HEK293T (cell line): ENCODE data around the gene TMEM132D.

Experiments
- CTCF ChIA-PET: fragments of 350-600 bp; formaldehyde crosslinking; extraction: SDS; loops from one replicate; lab custom pipeline; 2021; ENCODE audit warnings: antibody characterized with exemption, inconsistent platforms; lab: Yijun Ruan, JAX
- POLR2A ChIA-PET: fragments of 350-600 bp; formaldehyde crosslinking; extraction: SDS; loops from one replicate; lab custom pipeline; 2020; ENCODE audit warnings: antibody characterized with exemption, inconsistent platforms; lab: Yijun Ruan, JAX
- DNase-seq: peaks from one replicate; pipeline ENCODE4 v3.0.0; 2012; ENCODE audit warnings: mixed read lengths; ENCODE audit errors: extremely low spot score
- ARNT ChIP-seq: fragments of 450-650 bp; IDR thresholded peaks from 2 replicates; pipeline ENCODE4 v1.6.1; 2017; ENCODE audit warnings: mild to moderate bottlenecking
- BHLHE40 ChIP-seq: fragments of 450-650 bp; IDR thresholded peaks from 2 replicates; pipeline ENCODE4 v1.6.1; 2016; ENCODE audit warnings: mild to moderate bottlenecking, moderate library complexity, borderline replicate concordance
- CTBP1 ChIP-seq: fragments of 450-650 bp; IDR thresholded peaks from 2 replicates; pipeline ENCODE4 v1.6.1; 2016; ENCODE audit warnings: borderline replicate concordance
- ELF4 ChIP-seq: fragments of 450-650 bp; IDR thresholded peaks from 2 replicates; pipeline ENCODE4 v1.6.1; 2017; ENCODE audit warnings: antibody characterized with exemption
- FOXA1 ChIP-seq: fragments of 450-650 bp; IDR thresholded peaks from 2 replicates; pipeline ENCODE4 v1.6.1; 2016; ENCODE audit warnings: mild to moderate bottlenecking
- FOXK2 ChIP-seq: fragments of 450-650 bp; IDR thresholded peaks from 2 replicates; pipeline ENCODE4 v1.6.1; 2016; ENCODE audit warnings: mild to moderate bottlenecking
- FOXM1 ChIP-seq: fragments of 450-650 bp; IDR thresholded peaks from 2 replicates; pipeline ENCODE4 v1.6.1; 2017; ENCODE audit warnings: mild to moderate bottlenecking, borderline replicate concordance
- HDGF ChIP-seq: fragments of 450-650 bp; IDR thresholded peaks from 2 replicates; pipeline ENCODE4 v1.6.1; 2017; ENCODE audit warnings: antibody characterized with exemption, borderline replicate concordance
- L3MBTL2 ChIP-seq: fragments of 450-650 bp; conservative IDR thresholded peaks from 2 replicates; pipeline ENCODE4 v1.6.1; 2016; ENCODE audit warnings: mild to moderate bottlenecking
- LEF1 ChIP-seq: fragments of 450-650 bp; IDR thresholded peaks from 2 replicates; pipeline ENCODE4 v1.6.1; 2017; ENCODE audit warnings: mild to moderate bottlenecking, borderline replicate concordance
- NFRKB ChIP-seq: fragments of 450-650 bp; IDR thresholded peaks from 2 replicates; pipeline ENCODE4 v1.6.1; 2016; ENCODE audit warnings: mild to moderate bottlenecking, moderate library complexity
- PKNOX1 ChIP-seq: fragments of 450-650 bp; IDR thresholded peaks from 2 replicates; pipeline ENCODE4 v1.6.1; 2016
- SP1 ChIP-seq: fragments of 450-650 bp; IDR thresholded peaks from 2 replicates; pipeline ENCODE4 v1.6.1; 2017
- SUZ12 ChIP-seq: fragments of 450-650 bp; IDR thresholded peaks from 2 replicates; pipeline ENCODE4 v1.6.1; 2016; ENCODE audit warnings: mild to moderate bottlenecking
- TARDBP ChIP-seq: fragments of 450-650 bp; IDR thresholded peaks from 2 replicates; pipeline ENCODE4 v1.6.1; 2016
- ZNF384 ChIP-seq: fragments of 450-650 bp; IDR thresholded peaks from 2 replicates; pipeline ENCODE4 v1.6.1; 2016

The TMEM132D gene

DNA sequence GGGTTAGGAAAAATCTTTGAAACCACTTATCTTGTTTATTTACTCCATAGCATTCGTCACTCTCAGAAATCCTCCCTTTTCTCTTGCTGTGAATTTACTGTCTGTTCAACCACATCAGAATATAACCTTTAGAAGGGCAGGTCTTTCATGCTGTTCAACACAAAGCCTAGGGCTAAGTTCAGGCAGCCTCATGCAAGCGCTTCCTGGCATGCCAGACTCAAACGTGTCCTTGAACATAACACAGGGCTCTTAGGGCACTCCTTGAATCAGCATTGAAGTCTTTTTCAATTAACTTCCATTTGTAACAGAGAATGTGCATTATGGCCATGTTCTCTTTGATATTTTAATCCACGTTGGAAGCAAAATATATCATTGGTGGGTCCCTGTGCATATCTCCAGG is 672.8 kb downstream of the TMEM132D start:
- POLR2A ChIA-PET: no interaction called here
- no peak for DNase-seq
- CTCF ChIA-PET: no interaction called here

GRCh38 chr12:129226851-129227250 is 677.0 kb downstream of the TMEM132D start:
- ChIA-PET POLR2A (no interaction called here), CTCF (no interaction called here)
- TF ChIP-seq BHLHE40 (no peak), ARNT (no peak), CTBP1 (no peak), HDGF (no peak), PKNOX1 (no peak), TARDBP (no peak), SP1 (no peak), ZNF384 (no peak), SUZ12 (no peak), NFRKB (no peak), FOXK2 (no peak), LEF1 (no peak), L3MBTL2 (no peak)
- DNase-seq: no peak

More for the DNA sequence above, 672.8 kb downstream of the TMEM132D start:
- TF ChIP-seq FOXA1 (no peak), ARNT (no peak), ZNF384 (no peak), TARDBP (no peak), FOXK2 (no peak), FOXM1 (no peak), ELF4 (no peak), PKNOX1 (no peak), CTBP1 (no peak), SUZ12 (no peak), SP1 (no peak), LEF1 (no peak), L3MBTL2 (no peak), HDGF (no peak), BHLHE40 (no peak), NFRKB (no peak)

DNA sequence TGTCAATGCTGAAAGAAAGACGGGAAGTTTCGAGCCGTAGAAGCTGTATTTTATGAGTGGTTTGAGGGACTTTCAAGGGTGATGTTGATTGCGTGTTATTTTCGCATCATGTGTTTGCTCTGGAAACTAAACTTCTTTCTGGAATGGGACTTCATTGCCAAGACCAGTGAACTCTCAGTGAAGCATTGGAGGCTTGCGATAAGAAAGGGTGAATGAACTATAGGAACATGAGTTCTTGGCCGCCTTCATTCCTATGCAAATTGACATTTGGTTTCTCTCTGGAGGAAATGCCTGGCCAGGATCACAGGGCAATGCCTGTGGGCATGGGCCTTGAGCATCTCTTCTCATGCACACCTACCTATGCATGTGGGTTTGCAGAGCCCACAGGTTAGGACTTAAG is 677.8 kb downstream of the TMEM132D start:
- DNase-seq: no peak
- no peak for TF ChIP-seq LEF1
- TF ChIP-seq HDGF: no peak
- no peak for TF ChIP-seq CTBP1
- no peak for TF ChIP-seq BHLHE40
- TF ChIP-seq ARNT: no peak
- no peak for TF ChIP-seq L3MBTL2
- TF ChIP-seq PKNOX1: no peak
- no peak for TF ChIP-seq NFRKB
- no peak for TF ChIP-seq FOXA1
- no peak for TF ChIP-seq SP1
- TF ChIP-seq ELF4: no peak
- CTCF ChIA-PET: no interaction called here
- POLR2A ChIA-PET: no interaction called here

- ChIA-PET CTCF (no interaction called here), POLR2A (no interaction called here)
- no peak for DNase-seq
- TF ChIP-seq HDGF (no peak), SUZ12 (no peak)
These were observed 688.3 kb downstream of the TMEM132D start for GRCh38 chr12:129215556-129215955.

- TF ChIP-seq FOXA1 (no peak), FOXK2 (no peak), BHLHE40 (no peak), L3MBTL2 (no peak), TARDBP (no peak), ZNF384 (no peak), NFRKB (no peak), SUZ12 (no peak), FOXM1 (no peak), PKNOX1 (no peak), HDGF (no peak), ELF4 (no peak), ARNT (no peak), CTBP1 (no peak), SP1 (no peak), LEF1 (no peak)
- ChIA-PET CTCF (no interaction called here), POLR2A (no interaction called here)
- no peak for DNase-seq
These were observed 690.3 kb downstream of the TMEM132D start for GRCh38 chr12:129213551-129213950.
